Kidney capillary endothelial cell (primary cell): Measurements from ENCODE around the gene PTPRD.
"Not testable (repeated sequence)": the region's sequence is repeated elsewhere in the genome, so short reads cannot be mapped to it uniquely, and the experiment has no call there.

ENCODE experiments used
- DNase-seq: peaks from one replicate; pipeline ENCODE4 v3.0.0-alpha.2; 2018; ENCODE audit warnings: low spot score

The PTPRD gene

GRCh38 chr9:9142001-9142400 lies 1470.8 kb downstream of the PTPRD start:
- DNase-seq: no peak

- no peak for DNase-seq
Measured at GRCh38 chr9:9133526-9133925, 1479.3 kb downstream of the PTPRD start.

GRCh38 chr9:9124616-9125015 lies 1488.2 kb downstream of the PTPRD start:
- no peak for DNase-seq

- no peak for DNase-seq
Measured at GRCh38 chr9:9122230-9122875, 1490.4 kb downstream of the PTPRD start.

GRCh38 chr9:9117866-9118265 lies 1494.9 kb downstream of the PTPRD start:
- no peak for DNase-seq

- no peak for DNase-seq
Measured at GRCh38 chr9:9112001-9112720, 1500.6 kb downstream of the PTPRD start.

- no peak for DNase-seq
Measured at GRCh38 chr9:9108641-9109040, 1504.2 kb downstream of the PTPRD start.

- no peak for DNase-seq
Measured at GRCh38 chr9:9102295-9102694, 1510.5 kb downstream of the PTPRD start.

GRCh38 chr9:9100070-9100469 lies 1512.7 kb downstream of the PTPRD start:
- DNase-seq: no peak

- no peak for DNase-seq
Measured at GRCh38 chr9:9099646-9100045, 1513.2 kb downstream of the PTPRD start.

GRCh38 chr9:9097254-9097653 lies 1515.5 kb downstream of the PTPRD start:
- DNase-seq: not testable (repeated sequence)

- no peak for DNase-seq
Measured at GRCh38 chr9:9091387-9091786, 1521.4 kb downstream of the PTPRD start.

- DNase-seq: no peak
Measured at GRCh38 chr9:9079473-9079872, 1533.3 kb downstream of the PTPRD start.

- DNase-seq: no peak
Measured at GRCh38 chr9:9078301-9078700, 1534.5 kb downstream of the PTPRD start.

GRCh38 chr9:9061627-9062026 lies 1551.2 kb downstream of the PTPRD start:
- no peak for DNase-seq

- no peak for DNase-seq
Measured at GRCh38 chr9:9054354-9054992, 1558.3 kb downstream of the PTPRD start.

GRCh38 chr9:9045572-9045971 lies 1567.2 kb downstream of the PTPRD start:
- DNase-seq: no peak

- no peak for DNase-seq
Measured at GRCh38 chr9:9045072-9045471, 1567.7 kb downstream of the PTPRD start.

GRCh38 chr9:9043788-9044187 lies 1569.0 kb downstream of the PTPRD start:
- not testable (repeated sequence) for DNase-seq

GRCh38 chr9:9041756-9042155 lies 1571.0 kb downstream of the PTPRD start:
- no peak for DNase-seq

GRCh38 chr9:9033022-9033421 lies 1579.8 kb downstream of the PTPRD start:
- DNase-seq: no peak

- DNase-seq: no peak
Measured at GRCh38 chr9:9016597-9016996, 1596.2 kb downstream of the PTPRD start.

- no peak for DNase-seq
Measured at GRCh38 chr9:9004810-9005209, 1608.0 kb downstream of the PTPRD start.
